Caco-2 (cell line): ENCODE results near the gene INPP5D. TPM values are rescaled to one million over a fixed set of nuclear protein-coding genes. Genes with fewer than 3 reads are reported as not detected.

Source experiments
- BruUV-seq: library from RNA; stranded (reverse); fragments of 400-500 nt; replicated peaks from 2 replicates; lab custom pipeline; 2021; lab: Mats Ljungman, UMichigan
- CTCF ChIA-PET: fragments of 300-600 bp; sonication (Branson Sonifier 250); formaldehyde crosslinking; loops from one replicate; lab custom pipeline; 2022; ENCODE audit warnings: antibody characterized with exemption; lab: Charles Lee
- POLR2A ChIA-PET: fragments of 300-600 bp; sonication (Branson Sonifier 250); formaldehyde crosslinking; loops from one replicate; lab custom pipeline; 2022; ENCODE audit warnings: antibody characterized with exemption; lab: Charles Lee
- DNase-seq, 2 experiments: peaks; one replicate each; pipeline versions ENCODE4 v3.0.0 to v3.0.0-alpha.2; 2020 to 2022
- H3K27me3 ChIP-seq: replicated peaks from 2 replicates; pipeline ENCODE4 v1.6.0; 2011; ENCODE audit warnings: low read length; ENCODE audit not compliant: control insufficient read depth, insufficient read depth
- H3K36me3 ChIP-seq: 2 replicates; pipeline ENCODE4 v1.5.1; 2011; ENCODE audit warnings: low read length; ENCODE audit not compliant: control insufficient read depth, insufficient read depth
- H3K4me1 ChIP-seq: fragments of 250-450 bp; sonication (Bioruptor Pico); 2 replicates; pipeline ENCODE4 v1.5.1; 2020; ENCODE audit warnings: mild to moderate bottlenecking
- H3K4me3 ChIP-seq: 2 replicates; pipeline ENCODE4 v1.5.1; 2011; ENCODE audit warnings: low read depth, mild to moderate bottlenecking, control low read depth, low read length
- H3K9me3 ChIP-seq: fragments of 250-450 bp; sonication (Bioruptor Pico); 2 replicates; pipeline ENCODE4 v1.5.1; 2020; ENCODE audit warnings: mild to moderate bottlenecking, moderate library complexity
- H3K27ac Mint-ChIP-seq: one replicate; pipeline ENCODE4 v1.8.0; 2022; ENCODE audit warnings: mixed read lengths; ENCODE audit not compliant: unreplicated experiment
- H3K27me3 Mint-ChIP-seq: one replicate; pipeline ENCODE4 v1.8.0; 2022; ENCODE audit warnings: mixed read lengths; ENCODE audit not compliant: insufficient read depth, unreplicated experiment
- H3K36me3 Mint-ChIP-seq: one replicate; pipeline ENCODE4 v1.8.0; 2022; ENCODE audit warnings: mild to moderate bottlenecking, mixed read lengths; ENCODE audit not compliant: insufficient read depth, unreplicated experiment
- H3K4me1 Mint-ChIP-seq: one replicate; pipeline ENCODE4 v1.8.0; 2022; ENCODE audit warnings: low read depth, mixed read lengths; ENCODE audit not compliant: unreplicated experiment
- H3K4me3 Mint-ChIP-seq: one replicate; pipeline ENCODE4 v1.8.0; 2022; ENCODE audit warnings: mild to moderate bottlenecking, moderate library complexity, mixed read lengths; ENCODE audit not compliant: unreplicated experiment
- H3K9me3 Mint-ChIP-seq: one replicate; pipeline ENCODE4 v1.8.0; 2022; ENCODE audit warnings: mixed read lengths; ENCODE audit not compliant: unreplicated experiment
- intact Hi-C: fragments of 100-400 bp; cut with micrococcal nuclease; formaldehyde crosslinking; loops from one replicate; pipeline ENCODE4 v1.10.0; 2022; ENCODE audit not compliant: unreplicated experiment
- total RNA-seq: library from RNA; stranded (reverse); gene quantifications from 2 replicates; pipeline ENCODE4 v1.2.3, GENCODE V29; 2022
- TF ChIP-seq, protein P1 (sequence below), 2 experiments: fragments of 200-600 bp in 1 of 2; IDR thresholded peaks; 1 replicate in 1 of 2; 2 replicates in 1 of 2; pipeline versions ENCODE4 v1.5.1 to v1.8.0; 2011 to 2022; ENCODE audit warnings: antibody characterized with exemption in 1 of 2, control low read depth in 1 of 2, inconsistent platforms in 1 of 2, low read depth in 1 of 2, low read length in 1 of 2, mild to moderate bottlenecking in 1 of 2, moderate library complexity in 1 of 2; ENCODE audit not compliant: insufficient read depth in 1 of 2, severe bottlenecking in 1 of 2, unreplicated experiment in 1 of 2

Gene INPP5D
- total RNA-seq, 1 experiment from 2014 or later: not detected

- H3K9me3 Mint-ChIP-seq: no peaks in the 10 kb centered on the region
- H3K27me3 ChIP-seq: no peaks in the 10 kb centered on the region
- H3K4me1 ChIP-seq: no peaks in the 10 kb centered on the region
- H3K27me3 Mint-ChIP-seq: peaks cover 5% of the 10 kb centered on the region
- TF ChIP-seq, protein P1, sequence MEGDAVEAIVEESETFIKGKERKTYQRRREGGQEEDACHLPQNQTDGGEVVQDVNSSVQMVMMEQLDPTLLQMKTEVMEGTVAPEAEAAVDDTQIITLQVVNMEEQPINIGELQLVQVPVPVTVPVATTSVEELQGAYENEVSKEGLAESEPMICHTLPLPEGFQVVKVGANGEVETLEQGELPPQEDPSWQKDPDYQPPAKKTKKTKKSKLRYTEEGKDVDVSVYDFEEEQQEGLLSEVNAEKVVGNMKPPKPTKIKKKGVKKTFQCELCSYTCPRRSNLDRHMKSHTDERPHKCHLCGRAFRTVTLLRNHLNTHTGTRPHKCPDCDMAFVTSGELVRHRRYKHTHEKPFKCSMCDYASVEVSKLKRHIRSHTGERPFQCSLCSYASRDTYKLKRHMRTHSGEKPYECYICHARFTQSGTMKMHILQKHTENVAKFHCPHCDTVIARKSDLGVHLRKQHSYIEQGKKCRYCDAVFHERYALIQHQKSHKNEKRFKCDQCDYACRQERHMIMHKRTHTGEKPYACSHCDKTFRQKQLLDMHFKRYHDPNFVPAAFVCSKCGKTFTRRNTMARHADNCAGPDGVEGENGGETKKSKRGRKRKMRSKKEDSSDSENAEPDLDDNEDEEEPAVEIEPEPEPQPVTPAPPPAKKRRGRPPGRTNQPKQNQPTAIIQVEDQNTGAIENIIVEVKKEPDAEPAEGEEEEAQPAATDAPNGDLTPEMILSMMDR (IDR thresholded peaks at IDR 0.05; ENCODE audit: insufficient read depth in 1 of 2, low read depth in 1 of 2, low read length in 1 of 2, severe bottlenecking in 1 of 2, unreplicated experiment in 1 of 2): no peak
- no peak overlapping the region for H3K4me3 ChIP-seq
- no peaks in the 10 kb centered on the region for H3K9me3 ChIP-seq
- no peak for DNase-seq
- no peaks in the 10 kb centered on the region for H3K36me3 ChIP-seq
- no peaks in the 10 kb centered on the region for H3K36me3 Mint-ChIP-seq
- ChIA-PET POLR2A (no interaction called here), CTCF (no interaction called here)
- no peaks in the 10 kb centered on the region for H3K4me1 Mint-ChIP-seq
- BruUV-seq: no TSS peak
- H3K27ac Mint-ChIP-seq: no peak overlapping the region
- H3K4me3 Mint-ChIP-seq: no peak overlapping the region
- intact Hi-C loops: no loop called here
These were observed 161.4 kb downstream of the INPP5D start for GRCh38 chr2:233221378-233222063.

DNA sequence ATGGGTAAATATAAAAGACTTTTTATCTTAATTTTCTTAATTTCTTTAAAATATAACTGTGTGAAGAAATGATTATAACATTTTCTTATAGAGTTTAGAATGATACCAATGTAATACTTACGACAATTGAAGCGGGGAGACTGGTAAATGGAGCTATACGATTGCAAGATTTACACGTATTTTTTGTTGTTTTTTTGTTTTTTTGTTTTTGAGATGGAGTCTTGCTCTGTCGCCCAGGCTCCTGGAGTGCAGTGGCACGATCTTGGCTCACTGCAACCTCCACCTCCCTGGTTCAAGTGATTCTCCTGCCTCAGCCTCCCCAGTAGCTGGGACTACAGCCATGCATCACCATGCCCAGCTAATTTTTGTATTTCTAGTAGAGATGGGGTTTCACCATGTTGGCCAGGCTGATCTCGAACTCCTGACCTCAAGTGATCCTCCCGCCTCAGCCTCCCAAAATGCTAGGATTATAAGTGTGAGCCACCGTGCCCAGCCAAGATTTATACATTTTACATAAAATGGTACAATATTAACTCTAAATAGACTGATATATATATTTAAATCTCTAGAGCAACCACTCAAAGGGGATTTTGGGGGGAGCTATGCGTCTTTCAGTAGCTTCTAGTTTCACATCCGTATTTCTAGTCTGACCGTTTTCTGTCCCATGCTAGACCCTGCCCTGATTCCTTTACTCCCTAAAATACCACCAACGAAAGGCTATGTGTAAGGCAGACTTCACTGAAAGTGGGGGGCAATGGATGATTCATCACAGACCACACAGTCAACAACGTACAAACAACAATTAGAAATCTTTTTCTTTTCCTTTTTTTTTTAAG, 163.1 kb downstream of the INPP5D start:
- H3K27ac Mint-ChIP-seq: no peak overlapping the region

More for the DNA sequence above, 163.1 kb downstream of the INPP5D start:
- Histone ChIP-seq H3K27me3 (no peaks in the 10 kb centered on the region), H3K36me3 (no peaks in the 10 kb centered on the region), H3K4me3 (no peak overlapping the region), H3K9me3 (no peaks in the 10 kb centered on the region), H3K4me1 (no peaks in the 10 kb centered on the region)
- H3K9me3 Mint-ChIP-seq: no peaks in the 10 kb centered on the region
- intact Hi-C loops: no loop called here
- no peak for DNase-seq
- TF ChIP-seq, protein P1 (IDR thresholded peaks at IDR 0.05; ENCODE audit: insufficient read depth in 1 of 2, low read depth in 1 of 2, low read length in 1 of 2, severe bottlenecking in 1 of 2, unreplicated experiment in 1 of 2): no peak
- CTCF ChIA-PET: no interaction called here
- no peaks in the 10 kb centered on the region for H3K4me1 Mint-ChIP-seq
- H3K36me3 Mint-ChIP-seq: no peaks in the 10 kb centered on the region
- H3K27me3 Mint-ChIP-seq: peaks cover 5% of the 10 kb centered on the region
- no TSS peak for BruUV-seq
- POLR2A ChIA-PET: no interaction called here
- no peak overlapping the region for H3K4me3 Mint-ChIP-seq
